ENCODE measurements around the gene PDE9A.
"Not testable (repeated sequence)": the region's sequence is repeated elsewhere in the genome, so short reads cannot be mapped to it uniquely, and the experiment has no call there.

The PDE9A gene

DNA sequence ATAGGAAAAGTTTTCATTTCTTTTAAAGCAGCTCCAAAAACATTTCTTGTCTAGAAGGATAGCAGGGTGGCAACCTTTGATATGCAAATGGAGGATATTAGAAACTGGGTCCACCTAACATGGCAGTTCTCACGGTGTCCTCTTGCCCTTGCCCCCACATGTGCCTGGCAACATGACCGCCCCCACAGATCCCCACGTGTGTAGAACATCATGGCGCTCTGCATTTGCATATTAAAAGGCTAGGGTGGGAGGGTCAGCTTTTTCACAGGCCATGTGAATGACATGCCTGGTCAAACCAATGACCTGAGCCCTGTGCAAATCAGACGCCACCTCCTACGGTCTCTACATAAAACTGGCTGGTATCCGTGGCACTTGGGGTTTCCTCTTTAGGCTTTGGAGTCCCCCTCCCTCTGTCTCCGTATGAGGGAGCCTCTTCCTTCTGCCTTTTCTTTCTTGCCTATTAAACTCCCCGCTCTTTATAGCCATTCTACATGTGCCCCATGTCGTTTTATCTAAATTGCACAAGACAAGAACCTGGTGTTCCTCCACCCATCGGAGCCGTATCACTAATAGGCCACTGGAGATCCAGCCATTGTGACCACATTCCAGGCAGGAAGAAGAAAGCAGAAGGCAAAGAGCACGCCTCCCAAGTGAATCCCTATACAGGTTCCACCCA, 154.7 kb downstream of the PDE9A start:
- no peak for DNase-seq

DNA sequence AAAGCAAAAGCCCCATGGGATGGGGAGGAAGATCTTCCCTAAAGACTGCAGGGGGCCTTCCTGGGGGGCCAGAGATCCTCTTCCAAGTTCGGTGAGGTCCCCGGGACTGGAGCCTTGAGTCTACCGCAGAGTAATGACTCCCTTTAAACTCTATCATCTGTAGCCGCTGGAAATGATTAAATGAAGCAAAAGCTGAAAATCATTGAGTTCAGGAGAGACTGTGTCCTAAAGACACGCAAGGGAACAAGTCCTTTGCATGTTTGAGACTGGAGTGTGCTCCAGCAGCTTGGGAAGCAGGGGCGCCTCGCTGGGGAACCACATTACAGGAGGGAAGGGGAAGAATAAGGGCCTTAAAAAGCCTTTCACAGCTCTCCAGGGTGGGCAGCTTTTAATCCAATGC, 155.8 kb downstream of the PDE9A start:
- DNase-seq = no peak

- no peak for DNase-seq
Measured at GRCh38 chr21:42809577-42810475, 156.4 kb downstream of the PDE9A start.

DNA sequence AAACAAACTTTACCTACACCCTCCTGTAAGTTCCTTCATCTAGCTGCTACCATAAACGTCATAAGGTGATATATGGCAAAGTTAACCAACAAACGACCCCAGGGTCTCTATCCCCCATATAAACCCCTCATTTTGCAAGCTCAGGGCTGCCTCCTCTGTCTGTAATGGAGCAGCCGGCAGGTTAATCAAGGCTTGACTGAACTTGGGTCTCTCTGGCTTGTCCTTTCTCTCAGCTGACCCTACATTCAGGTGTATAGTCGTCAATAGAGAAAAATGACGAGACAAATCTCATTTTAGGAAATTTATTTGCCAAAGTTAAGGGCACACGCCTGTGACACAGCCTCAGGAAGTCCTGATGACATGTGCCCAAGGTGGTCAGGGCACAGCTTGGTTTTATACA, 158.5 kb downstream of the PDE9A start:
- DNase-seq = no peak

GRCh38 chr21:42812528-42813241, 159.3 kb downstream of the PDE9A start:
- DNase-seq = not testable (repeated sequence)

- DNase-seq = no peak
Measured at GRCh38 chr21:42815217-42815616, 161.8 kb downstream of the PDE9A start.

- no peak for DNase-seq
Measured at GRCh38 chr21:42818328-42818749, 164.9 kb downstream of the PDE9A start.

DNA sequence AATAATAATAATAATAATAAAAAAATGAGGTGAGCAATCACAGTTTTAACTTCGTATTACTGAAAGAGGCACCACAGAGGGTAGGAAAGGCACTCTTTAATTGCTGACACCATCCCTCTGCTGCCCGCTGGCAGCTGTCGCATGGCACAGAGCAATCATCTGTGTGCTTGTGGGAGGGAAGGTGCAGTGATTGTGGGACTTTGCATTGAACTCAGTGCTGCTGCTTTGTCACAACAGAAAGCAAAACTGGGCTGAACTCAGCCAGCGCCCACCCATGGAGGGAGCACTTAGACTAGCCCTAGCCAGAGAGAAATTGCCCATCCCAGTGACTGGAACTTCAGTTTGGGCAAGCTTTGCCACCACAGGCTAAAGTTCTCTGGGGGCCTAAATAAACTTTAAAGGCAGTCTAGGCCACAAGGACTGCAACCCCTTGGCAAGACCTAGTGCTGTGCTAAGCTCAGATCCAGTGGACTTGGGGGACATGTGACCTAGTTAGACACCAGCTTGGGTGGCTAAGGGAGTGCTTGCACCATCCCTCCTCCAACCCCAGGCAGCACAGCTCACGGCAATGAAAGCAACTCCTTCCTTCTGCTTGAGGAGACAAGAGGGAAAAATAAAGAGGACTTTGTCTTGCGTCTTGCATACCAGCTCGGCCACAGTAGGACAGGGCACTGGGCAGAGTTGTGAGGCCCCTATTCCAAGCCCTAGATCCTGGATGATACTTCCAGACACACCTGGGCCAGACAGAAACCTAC, 166.6 kb downstream of the PDE9A start:
- no peak for DNase-seq

- DNase-seq = peak; percentile 17
Measured at GRCh38 chr21:42820616-42821465, 167.4 kb downstream of the PDE9A start.

Measured in NCI-H1092 (cell line).